Kidney epithelial cell (primary cell): ENCODE results near the gene HOXA11. TPM values are rescaled to one million over a fixed set of nuclear protein-coding genes. Genes with fewer than 3 reads are reported as not detected.

ENCODE experiments used
- DNase-seq: peaks from one replicate; pipeline ENCODE4 v3.0.0-alpha.2; 2010; ENCODE audit warnings: low read depth
- H3K27me3 ChIP-seq: 2 replicates; pipeline ENCODE4 v1.6.0; 2011; ENCODE audit warnings: low read length; ENCODE audit not compliant: control insufficient read depth, insufficient read depth
- H3K36me3 ChIP-seq: 2 replicates; pipeline ENCODE4 v1.5.1; 2011; ENCODE audit warnings: low read length; ENCODE audit not compliant: control insufficient read depth, insufficient read depth
- H3K4me3 ChIP-seq: 2 replicates; pipeline ENCODE4 v1.5.1; 2011; ENCODE audit warnings: low read depth, mild to moderate bottlenecking, control low read depth, low read length
- CTCF ChIP-seq: IDR thresholded peaks from 2 replicates; pipeline ENCODE4 v1.5.1; 2011; ENCODE audit warnings: mild to moderate bottlenecking, moderate library complexity, low read length, control low read depth, inconsistent platforms; ENCODE audit not compliant: insufficient read depth, poor library complexity, severe bottlenecking
- total RNA-seq: library from RNA; depleted of rRNA; stranded (reverse); fragments of >200 nt; gene quantifications from 2 replicates; pipeline ENCODE4 v1.2.3, GENCODE V29; 2015

Gene HOXA11
- total RNA-seq, 1 donor from 2014 or later, result 17.3 TPM

- Histone ChIP-seq H3K27me3 (no peaks in the 10 kb centered on the region), H3K36me3 (no peaks in the 10 kb centered on the region), H3K4me3 (peak overlapping the region; percentile 78)
- TF ChIP-seq CTCF, result no peak
- no peak for DNase-seq
These were observed 557 bp downstream of the HOXA11 start for GRCh38 chr7:27184337-27185012.

GRCh38 chr7:27183682-27184336 lies 1.2 kb downstream of the HOXA11 start:
- H3K4me3 ChIP-seq, result peak overlapping the region; percentile 78
- no peaks in the 10 kb centered on the region for H3K27me3 ChIP-seq
- TF ChIP-seq CTCF, result no peak
- DNase-seq, result no peak
- H3K36me3 ChIP-seq, result no peaks in the 10 kb centered on the region

GRCh38 chr7:27182861-27183681 lies 2.0 kb downstream of the HOXA11 start:
- peak overlapping the region; percentile 78 for H3K4me3 ChIP-seq
- DNase-seq, result no peak
- H3K27me3 ChIP-seq, result no peaks in the 10 kb centered on the region
- no peak for TF ChIP-seq CTCF
- no peaks in the 10 kb centered on the region for H3K36me3 ChIP-seq

GRCh38 chr7:27182285-27182841 lies 2.7 kb downstream of the HOXA11 start:
- Histone ChIP-seq H3K27me3 (no peaks in the 10 kb centered on the region), H3K36me3 (no peaks in the 10 kb centered on the region), H3K4me3 (peak overlapping the region; percentile 78)
- peak; percentile 36 for TF ChIP-seq CTCF
- DNase-seq, result no peak

- no peak for DNase-seq
- Histone ChIP-seq H3K36me3 (no peaks in the 10 kb centered on the region), H3K27me3 (no peaks in the 10 kb centered on the region), H3K4me3 (peak overlapping the region; percentile 12)
- no peak for TF ChIP-seq CTCF
These were observed 3.2 kb downstream of the HOXA11 start for GRCh38 chr7:27181795-27182275.
